Left ventricle myocardium inferior (tissue), 1 donor: Measurements from ENCODE around the gene SORT1. TPM values are rescaled to one million over a fixed set of nuclear protein-coding genes. Genes with fewer than 3 reads are reported as not detected.

Experiments
- DNase-seq: peaks from one replicate; pipeline ENCODE4 v3.0.0-alpha.2; 2020
- H3K27ac ChIP-seq: fragments of 200-600 bp; replicated peaks from 2 replicates; pipeline ENCODE4 v1.8.0; 2021
- H3K27me3 ChIP-seq: fragments of 200-600 bp; 2 replicates; pipeline ENCODE4 v1.8.0; 2021; ENCODE audit warnings: low read depth
- H3K36me3 ChIP-seq: fragments of 200-600 bp; 2 replicates; pipeline ENCODE4 v1.8.0; 2021
- H3K4me1 ChIP-seq: fragments of 200-600 bp; 2 replicates; pipeline ENCODE4 v1.8.0; 2021
- H3K4me3 ChIP-seq: fragments of 200-600 bp; 2 replicates; pipeline ENCODE4 v1.8.0; 2021; ENCODE audit warnings: mild to moderate bottlenecking, moderate library complexity
- H3K9me3 ChIP-seq: fragments of 200-600 bp; replicated peaks from 2 replicates; pipeline ENCODE4 v1.8.0; 2021
- CTCF ChIP-seq: fragments of 200-600 bp; IDR thresholded peaks from 2 replicates; pipeline ENCODE4 v1.8.0; 2021; ENCODE audit warnings: antibody characterized with exemption, mild to moderate bottlenecking, borderline replicate concordance
- intact Hi-C: fragments of 100-400 bp; cut with micrococcal nuclease; formaldehyde crosslinking; loops from one replicate; pipeline ENCODE4 v1.11.0; 2022
- total RNA-seq: library from RNA; stranded (reverse); fragmentation: NEBNext Ultra II Directional; extraction: Animal tissue kit (Norgen Biotek cat#: 25700); gene quantifications from one replicate; pipeline ENCODE4 v1.2.1, GENCODE V29; 2021
- donor health status: DM: no; HTN: yes; CAD: no; lungs with severe emphysema.

Gene SORT1
- total RNA-seq, 1 donor from 2014 or later = 146 TPM

- peak overlapping the region; percentile 75 for H3K27ac ChIP-seq
- intact Hi-C loops = no loop called here
- no peak for DNase-seq
- TF ChIP-seq CTCF = no peak
- H3K9me3 ChIP-seq = no peaks in the 10 kb centered on the region
- H3K36me3 ChIP-seq = peaks cover 18% of the 10 kb centered on the region
- H3K27me3 ChIP-seq = no peaks in the 10 kb centered on the region
- H3K4me3 ChIP-seq = no peak overlapping the region
- peaks cover 71% of the 10 kb centered on the region for H3K4me1 ChIP-seq
Observed at GRCh38 chr1:109369167-109369746, 28.5 kb downstream of the SORT1 start.

GRCh38 chr1:109368464-109368863, 29.3 kb downstream of the SORT1 start:
- no peaks in the 10 kb centered on the region for H3K27me3 ChIP-seq
- DNase-seq = no peak
- intact Hi-C loops = no loop called here
- no peak for TF ChIP-seq CTCF
- peak overlapping the region; percentile 75 for H3K27ac ChIP-seq
- H3K36me3 ChIP-seq = peaks cover 18% of the 10 kb centered on the region
- H3K9me3 ChIP-seq = no peaks in the 10 kb centered on the region
- H3K4me3 ChIP-seq = no peak overlapping the region
- H3K4me1 ChIP-seq = peaks cover 68% of the 10 kb centered on the region

GRCh38 chr1:109367626-109368025, 30.1 kb downstream of the SORT1 start:
- Histone ChIP-seq H3K4me1 (peaks cover 61% of the 10 kb centered on the region), H3K27me3 (no peaks in the 10 kb centered on the region), H3K9me3 (no peaks in the 10 kb centered on the region), H3K27ac (no peak overlapping the region), H3K4me3 (no peak overlapping the region), H3K36me3 (peaks cover 18% of the 10 kb centered on the region)
- DNase-seq = no peak
- TF ChIP-seq CTCF = no peak
- intact Hi-C loops = no loop called here

GRCh38 chr1:109365642-109366204, 32.0 kb downstream of the SORT1 start:
- DNase-seq = no peak
- H3K4me3 ChIP-seq = no peak overlapping the region
- H3K27ac ChIP-seq = no peak overlapping the region
- no peaks in the 10 kb centered on the region for H3K27me3 ChIP-seq
- H3K9me3 ChIP-seq = no peaks in the 10 kb centered on the region
- H3K36me3 ChIP-seq = peaks cover 18% of the 10 kb centered on the region
- H3K4me1 ChIP-seq = peaks cover 56% of the 10 kb centered on the region
- TF ChIP-seq CTCF = no peak
- intact Hi-C loops = no loop called here

DNA sequence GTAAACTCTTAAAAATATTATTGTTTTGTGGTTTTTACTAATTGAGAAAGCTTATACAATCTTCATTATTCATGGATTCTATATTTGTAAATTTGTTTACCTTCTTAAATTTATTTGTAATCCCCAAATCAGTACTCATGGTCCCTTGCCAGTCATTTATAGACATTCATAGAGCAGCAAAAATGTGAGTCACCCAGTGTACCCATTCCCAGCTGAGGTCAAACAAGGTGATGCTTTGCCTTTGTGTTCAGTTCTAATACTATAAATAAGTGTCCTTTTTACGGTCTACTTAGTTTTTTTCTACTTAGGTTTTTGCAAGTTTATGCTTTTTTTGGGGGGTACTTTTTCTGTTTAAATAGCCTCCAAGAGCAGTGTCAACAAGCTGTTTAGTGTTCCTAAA, 36.1 kb downstream of the SORT1 start:
- no peak for DNase-seq
- no peak overlapping the region for H3K4me3 ChIP-seq
- peaks cover 13% of the 10 kb centered on the region for H3K36me3 ChIP-seq
- no peak overlapping the region for H3K27ac ChIP-seq
- no peak for TF ChIP-seq CTCF
- peaks cover 42% of the 10 kb centered on the region for H3K4me1 ChIP-seq
- H3K27me3 ChIP-seq = no peaks in the 10 kb centered on the region
- H3K9me3 ChIP-seq = no peaks in the 10 kb centered on the region
- intact Hi-C loops = no loop called here
